Large intestine (tissue), 1 donor: ENCODE results near the gene ZNF418. TPM values are rescaled to one million over a fixed set of nuclear protein-coding genes. Genes with fewer than 3 reads are reported as not detected.

Experiments used
- polyA plus RNA-seq: library from polyadenylated mRNA; unstranded; fragments of 120-200 nt; gene quantifications from one replicate; pipeline ENCODE4 v1.2.1, GENCODE V29; 2013

The ZNF418 gene
- polyA plus RNA-seq, 1 donor: 16.5 TPM

Other genes with a start within 250 kb of the ZNF418 start
- 20.3 TPM for gene ZNF154, start 226.2 kb downstream of the ZNF418 start, polyA plus RNA-seq
- 15.9 TPM for gene ZNF671, start 207.8 kb downstream of the ZNF418 start, polyA plus RNA-seq
- 21.3 TPM for gene ZNF776, start 188.6 kb downstream of the ZNF418 start, polyA plus RNA-seq
- 18.6 TPM for gene ZNF586, start 165.7 kb downstream of the ZNF418 start, polyA plus RNA-seq
- 40.9 TPM for gene ZNF552, start 120.5 kb downstream of the ZNF418 start, polyA plus RNA-seq
- gene ZNF587B, start 105.1 kb downstream of the ZNF418 start, polyA plus RNA-seq: 21.3 TPM
- 61.1 TPM for gene ZNF587, start 85.5 kb downstream of the ZNF418 start, polyA plus RNA-seq
- 54.3 TPM for gene ZNF814, start 46.4 kb downstream of the ZNF418 start, polyA plus RNA-seq
- gene ZNF417, start 18.8 kb downstream of the ZNF418 start, polyA plus RNA-seq: 34.8 TPM
- 7.7 TPM for gene ZNF256, start 12.3 kb upstream of the ZNF418 start, polyA plus RNA-seq
- gene C19orf18, start 39.1 kb upstream of the ZNF418 start, polyA plus RNA-seq: 1.2 TPM
- 18.5 TPM for gene ZNF606, start 67.4 kb upstream of the ZNF418 start, polyA plus RNA-seq
- gene ZSCAN1, start 98.6 kb upstream of the ZNF418 start, polyA plus RNA-seq: 0.73 TPM
- gene ZNF135, start 123.9 kb upstream of the ZNF418 start, polyA plus RNA-seq: 8.2 TPM
- 67.9 TPM for gene ZSCAN18, start 162.8 kb upstream of the ZNF418 start, polyA plus RNA-seq
- gene ZNF329, start 215.4 kb upstream of the ZNF418 start, polyA plus RNA-seq: 12.2 TPM
- gene ZNF274, start 247.7 kb upstream of the ZNF418 start, polyA plus RNA-seq: 36.5 TPM